ENCODE results near the gene POC1A.

Gene POC1A

GRCh38 chr3:52124766-52125165 lies 29.5 kb downstream of the POC1A start:
- DNase-seq = no peak

GRCh38 chr3:52124126-52124525 lies 30.1 kb downstream of the POC1A start:
- DNase-seq = no peak

GRCh38 chr3:52123106-52123725 lies 31.0 kb downstream of the POC1A start:
- DNase-seq = peak; percentile 21

GRCh38 chr3:52122491-52122890 lies 31.7 kb downstream of the POC1A start:
- no peak for DNase-seq

- no peak for DNase-seq
Observed at GRCh38 chr3:52121813-52122212, 32.4 kb downstream of the POC1A start.

GRCh38 chr3:52121464-52121805 lies 32.8 kb downstream of the POC1A start:
- DNase-seq = no peak

- DNase-seq = no peak
Observed at GRCh38 chr3:52120556-52121463, 33.4 kb downstream of the POC1A start.

- DNase-seq = no peak
Observed at GRCh38 chr3:52119826-52120225, 34.4 kb downstream of the POC1A start.

GRCh38 chr3:52119099-52119498 lies 35.1 kb downstream of the POC1A start:
- DNase-seq = no peak

GRCh38 chr3:52118156-52118875 lies 35.9 kb downstream of the POC1A start:
- no peak for DNase-seq

- DNase-seq = no peak
Observed at GRCh38 chr3:52117537-52117936, 36.7 kb downstream of the POC1A start.

- no peak for DNase-seq
Observed at GRCh38 chr3:52112056-52112455, 42.2 kb downstream of the POC1A start.

GRCh38 chr3:52110502-52110901 lies 43.7 kb downstream of the POC1A start:
- no peak for DNase-seq

GRCh38 chr3:52109611-52110301 lies 44.5 kb downstream of the POC1A start:
- no peak for DNase-seq

GRCh38 chr3:52108302-52109232 lies 45.7 kb downstream of the POC1A start:
- DNase-seq = no peak

- DNase-seq = no peak
Observed at GRCh38 chr3:52106951-52107611, 47.1 kb downstream of the POC1A start.

GRCh38 chr3:52104684-52105640 lies 49.3 kb downstream of the POC1A start:
- DNase-seq = no peak

- DNase-seq = no peak
Observed at GRCh38 chr3:52102934-52103333, 51.3 kb downstream of the POC1A start.

GRCh38 chr3:52099001-52099401 lies 55.2 kb downstream of the POC1A start:
- DNase-seq = no peak

GRCh38 chr3:52097851-52098507 lies 56.2 kb downstream of the POC1A start:
- no peak for DNase-seq

Data from NCI-H510A (cell line).